Osteoblast (primary cell): ENCODE data around the gene ANXA3. TPM values are rescaled to one million over a fixed set of nuclear protein-coding genes. Genes with fewer than 3 reads are reported as not detected.

ENCODE experiments used
- DNase-seq: peaks from one replicate; pipeline ENCODE4 v3.0.0; 2011; ENCODE audit warnings: low spot score, mixed read lengths; ENCODE audit not compliant: insufficient read length; ENCODE audit errors: missing footprints
- H2AFZ ChIP-seq: 2 replicates; pipeline ENCODE4 v1.6.0; 2011; ENCODE audit warnings: mild to moderate bottlenecking, low read length
- H3K27ac ChIP-seq: 2 replicates; pipeline ENCODE4 v1.5.1; 2011; ENCODE audit warnings: mild to moderate bottlenecking, low read depth, low read length, moderate library complexity
- H3K27me3 ChIP-seq: 2 replicates; pipeline ENCODE4 v1.6.0; 2012; ENCODE audit warnings: mild to moderate bottlenecking, control low read depth, inconsistent platforms, low read length, moderate library complexity; ENCODE audit not compliant: insufficient read depth
- H3K36me3 ChIP-seq: 2 replicates; pipeline ENCODE4 v1.5.1; 2011; ENCODE audit warnings: mild to moderate bottlenecking, low read length, control low read depth, moderate library complexity; ENCODE audit not compliant: insufficient read depth
- H3K4me1 ChIP-seq: 2 replicates; pipeline ENCODE4 v1.5.1; 2011; ENCODE audit warnings: mild to moderate bottlenecking, low read length, control low read depth, moderate library complexity; ENCODE audit not compliant: insufficient read depth
- H3K4me2 ChIP-seq: 2 replicates; pipeline ENCODE4 v1.6.0; 2011; ENCODE audit warnings: mild to moderate bottlenecking, low read length; ENCODE audit not compliant: insufficient read depth
- H3K4me3 ChIP-seq: fragments of 200-600 bp; sonication (generic); 3 replicates; pipeline ENCODE4 v1.5.1; 2012; ENCODE audit warnings: mild to moderate bottlenecking, low read length, inconsistent platforms; ENCODE audit not compliant: insufficient read depth
- H3K79me2 ChIP-seq: 2 replicates; pipeline ENCODE4 v1.6.0; 2012; ENCODE audit warnings: mild to moderate bottlenecking, low read length, control low read depth, inconsistent platforms; ENCODE audit not compliant: insufficient read depth
- H3K9me3 ChIP-seq: 2 replicates; pipeline ENCODE4 v1.5.1; 2011; ENCODE audit warnings: low read depth, low read length, control low read depth
- H4K20me1 ChIP-seq: 2 replicates; pipeline ENCODE4 v1.6.0; 2012; ENCODE audit warnings: mild to moderate bottlenecking, low read length, control low read depth; ENCODE audit not compliant: insufficient read depth
- CTCF ChIP-seq: IDR thresholded peaks from 2 replicates; pipeline ENCODE4 v1.5.1; 2011; ENCODE audit warnings: mild to moderate bottlenecking, low read depth, low read length, moderate library complexity; ENCODE audit errors: extremely low read depth
- total RNA-seq: library from RNA; depleted of rRNA; stranded (reverse); fragments of >200 nt; gene quantifications from 2 replicates; pipeline ENCODE4 v1.2.3, GENCODE V29; 2012

The ANXA3 gene
- total RNA-seq, 1 donor: 2.9 TPM

- Histone ChIP-seq H3K36me3 (no peaks in the 10 kb centered on the region), H3K4me3 (no peak overlapping the region), H3K27me3 (no peaks in the 10 kb centered on the region), H2AFZ (no peak overlapping the region), H3K9me3 (no peaks in the 10 kb centered on the region), H3K27ac (no peak overlapping the region), H3K4me2 (no peak overlapping the region), H3K79me2 (no peaks in the 10 kb centered on the region), H3K4me1 (no peaks in the 10 kb centered on the region), H4K20me1 (no peaks in the 10 kb centered on the region)
- no peak for TF ChIP-seq CTCF
- DNase-seq: no peak
Measured at GRCh38 chr4:78599147-78599546, 47.6 kb downstream of the ANXA3 start.

- no peaks in the 10 kb centered on the region for H3K36me3 ChIP-seq
- H3K4me1 ChIP-seq: no peaks in the 10 kb centered on the region
- H3K27ac ChIP-seq: no peak overlapping the region
- no peaks in the 10 kb centered on the region for H3K27me3 ChIP-seq
- H3K4me2 ChIP-seq: no peak overlapping the region
- H4K20me1 ChIP-seq: no peaks in the 10 kb centered on the region
- H3K4me3 ChIP-seq: no peak overlapping the region
- H3K79me2 ChIP-seq: no peaks in the 10 kb centered on the region
- H3K9me3 ChIP-seq: no peaks in the 10 kb centered on the region
- no peak for DNase-seq
- TF ChIP-seq CTCF: no peak
- no peak overlapping the region for H2AFZ ChIP-seq
Measured at GRCh38 chr4:78599931-78600375, 48.4 kb downstream of the ANXA3 start.

GRCh38 chr4:78601013-78601412, 49.4 kb downstream of the ANXA3 start:
- no peak overlapping the region for H3K27ac ChIP-seq
- no peaks in the 10 kb centered on the region for H3K27me3 ChIP-seq
- H3K4me1 ChIP-seq: no peaks in the 10 kb centered on the region
- no peak overlapping the region for H2AFZ ChIP-seq
- no peaks in the 10 kb centered on the region for H3K79me2 ChIP-seq
- H3K36me3 ChIP-seq: no peaks in the 10 kb centered on the region
- H4K20me1 ChIP-seq: no peaks in the 10 kb centered on the region
- no peaks in the 10 kb centered on the region for H3K9me3 ChIP-seq
- no peak overlapping the region for H3K4me3 ChIP-seq
- no peak for DNase-seq
- TF ChIP-seq CTCF: no peak
- H3K4me2 ChIP-seq: no peak overlapping the region

- Histone ChIP-seq H3K27ac (no peak overlapping the region), H3K27me3 (no peaks in the 10 kb centered on the region), H3K9me3 (no peaks in the 10 kb centered on the region), H3K36me3 (no peaks in the 10 kb centered on the region), H3K79me2 (no peaks in the 10 kb centered on the region), H3K4me2 (no peak overlapping the region), H3K4me3 (no peak overlapping the region), H4K20me1 (no peaks in the 10 kb centered on the region), H3K4me1 (no peaks in the 10 kb centered on the region), H2AFZ (peak overlapping the region; percentile 8)
- DNase-seq: no peak
- TF ChIP-seq CTCF: no peak
Measured at GRCh38 chr4:78602334-78602733, 50.8 kb downstream of the ANXA3 start.
